Osteoblast (primary cell): Measurements from ENCODE around the gene ANKH. TPM values are rescaled to one million over a fixed set of nuclear protein-coding genes. Genes with fewer than 3 reads are reported as not detected.

ENCODE experiments used
- DNase-seq: peaks from one replicate; pipeline ENCODE4 v3.0.0; 2011; ENCODE audit warnings: low spot score, mixed read lengths; ENCODE audit not compliant: insufficient read length; ENCODE audit errors: missing footprints
- H2AFZ ChIP-seq: 2 replicates; pipeline ENCODE4 v1.6.0; 2011; ENCODE audit warnings: mild to moderate bottlenecking, low read length
- H3K27ac ChIP-seq: 2 replicates; pipeline ENCODE4 v1.5.1; 2011; ENCODE audit warnings: mild to moderate bottlenecking, low read depth, low read length, moderate library complexity
- H3K27me3 ChIP-seq: 2 replicates; pipeline ENCODE4 v1.6.0; 2012; ENCODE audit warnings: mild to moderate bottlenecking, control low read depth, inconsistent platforms, low read length, moderate library complexity; ENCODE audit not compliant: insufficient read depth
- H3K36me3 ChIP-seq: 2 replicates; pipeline ENCODE4 v1.5.1; 2011; ENCODE audit warnings: mild to moderate bottlenecking, low read length, control low read depth, moderate library complexity; ENCODE audit not compliant: insufficient read depth
- H3K4me1 ChIP-seq: 2 replicates; pipeline ENCODE4 v1.5.1; 2011; ENCODE audit warnings: mild to moderate bottlenecking, low read length, control low read depth, moderate library complexity; ENCODE audit not compliant: insufficient read depth
- H3K4me2 ChIP-seq: 2 replicates; pipeline ENCODE4 v1.6.0; 2011; ENCODE audit warnings: mild to moderate bottlenecking, low read length; ENCODE audit not compliant: insufficient read depth
- H3K4me3 ChIP-seq: fragments of 200-600 bp; sonication (generic); 3 replicates; pipeline ENCODE4 v1.5.1; 2012; ENCODE audit warnings: mild to moderate bottlenecking, low read length, inconsistent platforms; ENCODE audit not compliant: insufficient read depth
- H3K79me2 ChIP-seq: 2 replicates; pipeline ENCODE4 v1.6.0; 2012; ENCODE audit warnings: mild to moderate bottlenecking, low read length, control low read depth, inconsistent platforms; ENCODE audit not compliant: insufficient read depth
- H3K9me3 ChIP-seq: 2 replicates; pipeline ENCODE4 v1.5.1; 2011; ENCODE audit warnings: low read depth, low read length, control low read depth
- H4K20me1 ChIP-seq: 2 replicates; pipeline ENCODE4 v1.6.0; 2012; ENCODE audit warnings: mild to moderate bottlenecking, low read length, control low read depth; ENCODE audit not compliant: insufficient read depth
- CTCF ChIP-seq: IDR thresholded peaks from 2 replicates; pipeline ENCODE4 v1.5.1; 2011; ENCODE audit warnings: mild to moderate bottlenecking, low read depth, low read length, moderate library complexity; ENCODE audit errors: extremely low read depth
- total RNA-seq: library from RNA; depleted of rRNA; stranded (reverse); fragments of >200 nt; gene quantifications from 2 replicates; pipeline ENCODE4 v1.2.3, GENCODE V29; 2012

The ANKH gene
- total RNA-seq, 1 donor: 125 TPM

GRCh38 chr5:14768508-14769365 lies 102.8 kb downstream of the ANKH start:
- no peak overlapping the region for H3K27ac ChIP-seq
- no peak overlapping the region for H3K4me2 ChIP-seq
- H3K4me3 ChIP-seq: no peak overlapping the region
- no peak for TF ChIP-seq CTCF
- H3K9me3 ChIP-seq: no peaks in the 10 kb centered on the region
- H3K79me2 ChIP-seq: peaks cover 57% of the 10 kb centered on the region
- no peak for DNase-seq
- H3K4me1 ChIP-seq: no peaks in the 10 kb centered on the region
- H2AFZ ChIP-seq: no peak overlapping the region
- H3K27me3 ChIP-seq: no peaks in the 10 kb centered on the region
- H4K20me1 ChIP-seq: peaks cover 15% of the 10 kb centered on the region
- H3K36me3 ChIP-seq: peaks cover 46% of the 10 kb centered on the region

- Histone ChIP-seq H3K27me3 (no peaks in the 10 kb centered on the region), H3K36me3 (peaks cover 54% of the 10 kb centered on the region), H3K79me2 (peaks cover 59% of the 10 kb centered on the region), H3K9me3 (no peaks in the 10 kb centered on the region), H3K27ac (peak overlapping the region; percentile 6), H2AFZ (no peak overlapping the region), H3K4me3 (no peak overlapping the region), H3K4me1 (no peaks in the 10 kb centered on the region), H4K20me1 (peaks cover 17% of the 10 kb centered on the region), H3K4me2 (no peak overlapping the region)
- DNase-seq: no peak
- no peak for TF ChIP-seq CTCF
Measured at GRCh38 chr5:14767735-14768507, 103.7 kb downstream of the ANKH start.

GRCh38 chr5:14767053-14767452 lies 104.5 kb downstream of the ANKH start:
- Histone ChIP-seq H2AFZ (no peak overlapping the region), H3K27me3 (no peaks in the 10 kb centered on the region), H3K36me3 (peaks cover 56% of the 10 kb centered on the region), H3K27ac (no peak overlapping the region), H3K4me3 (no peak overlapping the region), H3K4me2 (no peak overlapping the region), H4K20me1 (peaks cover 19% of the 10 kb centered on the region), H3K4me1 (no peaks in the 10 kb centered on the region), H3K79me2 (peaks cover 56% of the 10 kb centered on the region), H3K9me3 (no peaks in the 10 kb centered on the region)
- DNase-seq: no peak
- no peak for TF ChIP-seq CTCF

GRCh38 chr5:14766584-14766983 lies 105.0 kb downstream of the ANKH start:
- no peak for TF ChIP-seq CTCF
- Histone ChIP-seq H3K4me2 (no peak overlapping the region), H3K4me1 (no peaks in the 10 kb centered on the region), H2AFZ (no peak overlapping the region), H3K9me3 (no peaks in the 10 kb centered on the region), H3K36me3 (peaks cover 56% of the 10 kb centered on the region), H3K4me3 (no peak overlapping the region), H3K79me2 (peaks cover 56% of the 10 kb centered on the region), H3K27ac (no peak overlapping the region), H3K27me3 (no peaks in the 10 kb centered on the region), H4K20me1 (peaks cover 19% of the 10 kb centered on the region)
- no peak for DNase-seq
